Vagina (tissue), 2 donors: Measurements from ENCODE around the gene HEXA. TPM values are rescaled to one million over a fixed set of nuclear protein-coding genes. Genes with fewer than 3 reads are reported as not detected.
"Not testable (repeated sequence)": the region's sequence is repeated elsewhere in the genome, so short reads cannot be mapped to it uniquely, and the experiment has no call there.

Experiments used
- DNase-seq, 2 donors: peaks; one replicate each; pipeline ENCODE4 v3.0.0-alpha.2; 2017; ENCODE audit errors: extremely low spot score in 2 of 2
- H3K27ac ChIP-seq: fragments of 200-600 bp; sonication (generic); one replicate; pipeline ENCODE4 v1.5.1; 2019
- H3K27me3 ChIP-seq: fragments of 200-600 bp; sonication (generic); one replicate; pipeline ENCODE4 v1.5.1; 2019
- H3K36me3 ChIP-seq, 2 donors: fragments of 200-600 bp; sonication (generic); one replicate each; pipeline ENCODE4 v1.5.1; 2017 to 2019
- H3K4me1 ChIP-seq: fragments of 200-600 bp; sonication (generic); one replicate; pipeline ENCODE4 v1.5.1; 2019
- H3K4me3 ChIP-seq, 2 donors: fragments of 200-600 bp; sonication (generic); 1 replicate in 1 of 2; 2 replicates in 1 of 2; pipeline ENCODE4 v1.5.1; 2016 to 2019
- H3K9me3 ChIP-seq: fragments of 200-600 bp; sonication (generic); one replicate; pipeline ENCODE4 v1.5.1; 2019
- POLR2A ChIP-seq, 2 donors: fragments of 450-650 bp; IDR thresholded peaks; one replicate each; pipeline ENCODE4 v1.6.1; 2017; ENCODE audit warnings: antibody characterized with exemption in 2 of 2, mild to moderate bottlenecking in 2 of 2, moderate library complexity in 2 of 2
- POLR2AphosphoS5 ChIP-seq, 2 donors: sonication (generic); formaldehyde crosslinking; IDR thresholded peaks; one replicate each; pipeline ENCODE4 v1.9.0; 2017; ENCODE audit warnings: antibody characterized with exemption in 2 of 2, mild to moderate bottlenecking in 2 of 2, low read depth in 1 of 2; ENCODE audit not compliant: insufficient read depth in 1 of 2
- intact Hi-C: fragments of 100-400 bp; cut with DNase I; formaldehyde crosslinking; loops from one replicate; pipeline ENCODE4 v1.15.1; 2023
- total RNA-seq: library from RNA; depleted of rRNA; stranded (reverse); fragments of >200 nt; gene quantifications from one replicate; pipeline ENCODE4 v1.2.3, GENCODE V29; 2016
- TF ChIP-seq, protein P1 (sequence below), 3 experiments: fragments of 450-650 bp in 2 of 3; fragments of 200-600 bp in 1 of 3; sonication (generic) in 1 of 3; IDR thresholded peaks; one replicate each; pipeline ENCODE4 v1.5.1; 2017 to 2019; ENCODE audit warnings: antibody characterized with exemption in 3 of 3, mild to moderate bottlenecking in 2 of 3, moderate library complexity in 2 of 3

HEXA gene
- total RNA-seq = 82.5 TPM

DNA sequence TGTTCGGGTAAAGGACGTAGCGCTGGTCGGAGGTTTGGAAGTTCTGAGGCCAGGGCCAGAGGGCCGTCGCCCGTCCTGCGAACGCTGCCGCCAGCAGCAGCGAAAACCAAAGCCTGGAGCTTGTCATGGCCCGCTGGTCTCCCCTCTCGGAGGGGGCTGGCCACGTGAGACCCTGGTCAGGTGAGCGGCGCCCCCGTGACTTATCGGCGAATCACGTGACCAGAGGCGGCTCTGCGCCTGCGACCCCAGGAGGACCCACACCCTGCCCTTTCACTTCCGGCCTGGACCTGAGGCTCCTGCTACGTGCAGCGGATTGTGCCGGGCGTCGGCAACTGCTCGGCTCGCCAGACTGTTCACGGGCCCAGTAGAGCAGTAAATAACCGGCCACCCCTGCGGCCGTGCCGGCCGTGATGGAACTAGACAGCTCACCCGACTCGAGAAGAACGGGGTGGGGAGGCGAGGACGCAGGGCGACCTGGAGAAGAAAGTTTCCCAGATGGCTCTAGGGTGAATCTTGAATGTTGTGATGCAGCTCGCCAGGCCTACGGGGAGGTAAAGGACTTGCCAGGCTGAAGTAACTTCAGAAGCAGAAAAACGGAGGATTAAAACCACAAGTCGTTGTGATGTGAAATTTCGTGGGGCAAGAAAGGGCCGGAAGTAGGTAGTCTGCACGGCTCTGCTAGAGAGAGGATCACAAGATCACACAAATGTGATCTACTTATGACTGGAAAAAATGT is at the start of gene HEXA:
TSS of gene HEXA (minus strand) at position 169 of the 736 bp plus-strand sequence. CDS start at position 127, 42 bp downstream.
- peak in 1 of 2 donors; percentile 93 for DNase-seq
- H3K27ac ChIP-seq = peak within 1 kb of the TSS; percentile 94
- peak within 1 kb of the TSS; percentile 84 to 98 for H3K4me3 ChIP-seq
- TF ChIP-seq POLR2A (IDR thresholded peaks at IDR 0.05) (peak in 1 of 2 donors; percentile 32), POLR2AphosphoS5 (IDR thresholded peaks at IDR 0.05; ENCODE audit: insufficient read depth in 1 of 2, low read depth in 1 of 2) (peak; percentile 90 to 96)
- TF ChIP-seq, protein P1, sequence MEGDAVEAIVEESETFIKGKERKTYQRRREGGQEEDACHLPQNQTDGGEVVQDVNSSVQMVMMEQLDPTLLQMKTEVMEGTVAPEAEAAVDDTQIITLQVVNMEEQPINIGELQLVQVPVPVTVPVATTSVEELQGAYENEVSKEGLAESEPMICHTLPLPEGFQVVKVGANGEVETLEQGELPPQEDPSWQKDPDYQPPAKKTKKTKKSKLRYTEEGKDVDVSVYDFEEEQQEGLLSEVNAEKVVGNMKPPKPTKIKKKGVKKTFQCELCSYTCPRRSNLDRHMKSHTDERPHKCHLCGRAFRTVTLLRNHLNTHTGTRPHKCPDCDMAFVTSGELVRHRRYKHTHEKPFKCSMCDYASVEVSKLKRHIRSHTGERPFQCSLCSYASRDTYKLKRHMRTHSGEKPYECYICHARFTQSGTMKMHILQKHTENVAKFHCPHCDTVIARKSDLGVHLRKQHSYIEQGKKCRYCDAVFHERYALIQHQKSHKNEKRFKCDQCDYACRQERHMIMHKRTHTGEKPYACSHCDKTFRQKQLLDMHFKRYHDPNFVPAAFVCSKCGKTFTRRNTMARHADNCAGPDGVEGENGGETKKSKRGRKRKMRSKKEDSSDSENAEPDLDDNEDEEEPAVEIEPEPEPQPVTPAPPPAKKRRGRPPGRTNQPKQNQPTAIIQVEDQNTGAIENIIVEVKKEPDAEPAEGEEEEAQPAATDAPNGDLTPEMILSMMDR (IDR thresholded peaks at IDR 0.05) = no peak
- intact Hi-C loops = loop anchor here (5.0 kb wide), 1 partner anchor 144 kb away; the partner anchor contains the start of gene PKM
- no peaks in the 10 kb centered on the region for H3K9me3 ChIP-seq
- H3K36me3 ChIP-seq = no peaks in the 10 kb centered on the region
- peaks cover 44% of the 10 kb centered on the region for H3K4me1 ChIP-seq
- H3K27me3 ChIP-seq = no peaks in the 10 kb centered on the region

DNA sequence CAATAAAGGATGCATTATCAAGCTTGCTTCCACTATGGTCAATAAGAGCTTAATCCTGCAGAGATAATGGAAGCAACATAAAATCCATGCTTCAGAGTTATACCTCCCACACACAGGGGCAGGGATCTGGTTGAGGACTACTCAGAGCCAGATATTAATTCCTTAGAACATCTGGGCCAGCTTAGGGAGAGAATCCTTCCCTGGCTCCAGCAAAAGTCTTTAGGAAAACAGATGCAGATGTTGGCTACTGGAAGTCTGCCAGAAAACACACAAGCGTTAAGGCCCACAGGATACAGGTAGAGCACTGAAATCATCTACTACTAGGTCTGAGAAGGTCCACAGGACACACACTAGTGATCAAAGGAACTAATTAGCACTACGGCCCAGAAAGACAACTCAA is 47.4 kb upstream of the HEXA start:
- Histone ChIP-seq H3K4me3 (no peak overlapping the region), H3K36me3 (no peaks in the 10 kb centered on the region), H3K9me3 (no peaks in the 10 kb centered on the region), H3K4me1 (no peaks in the 10 kb centered on the region), H3K27ac (no peak overlapping the region), H3K27me3 (no peaks in the 10 kb centered on the region)
- no peak for DNase-seq
- intact Hi-C loops = no loop called here
- TF ChIP-seq, protein P1 (IDR thresholded peaks at IDR 0.05) = no peak
- TF ChIP-seq POLR2A (IDR thresholded peaks at IDR 0.05) (no peak), POLR2AphosphoS5 (IDR thresholded peaks at IDR 0.05; ENCODE audit: insufficient read depth in 1 of 2, low read depth in 1 of 2) (no peak)

DNA sequence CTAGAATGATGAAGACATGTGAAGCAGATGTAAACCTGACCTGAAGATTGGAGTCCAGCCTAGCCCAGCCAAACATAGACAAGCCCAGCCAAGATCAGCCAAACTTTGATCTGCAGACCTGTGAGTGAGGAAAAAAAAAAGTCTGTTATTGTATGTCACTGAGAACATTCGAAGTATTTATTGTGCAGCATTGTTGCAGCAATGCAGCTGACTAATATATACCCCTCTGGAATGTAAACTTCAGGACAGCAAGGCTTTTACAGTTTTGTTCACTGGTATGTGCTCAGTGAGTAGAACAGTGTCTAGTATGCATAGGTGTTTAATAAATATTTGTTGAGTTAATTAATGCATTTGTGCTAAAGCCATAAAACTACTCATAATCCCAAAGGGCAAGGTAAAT is 45.7 kb upstream of the HEXA start:
- TF ChIP-seq, protein P1 (IDR thresholded peaks at IDR 0.05) = no peak
- no peak for TF ChIP-seq POLR2A (IDR thresholded peaks at IDR 0.05)
- TF ChIP-seq POLR2AphosphoS5 (IDR thresholded peaks at IDR 0.05; ENCODE audit: insufficient read depth in 1 of 2, low read depth in 1 of 2) = no peak
- no peak overlapping the region for H3K4me3 ChIP-seq
- no peak overlapping the region for H3K27ac ChIP-seq
- DNase-seq = no peak
- H3K4me1 ChIP-seq = no peaks in the 10 kb centered on the region
- H3K36me3 ChIP-seq = no peaks in the 10 kb centered on the region
- H3K27me3 ChIP-seq = no peaks in the 10 kb centered on the region
- no peaks in the 10 kb centered on the region for H3K9me3 ChIP-seq
- intact Hi-C loops = no loop called here

DNA sequence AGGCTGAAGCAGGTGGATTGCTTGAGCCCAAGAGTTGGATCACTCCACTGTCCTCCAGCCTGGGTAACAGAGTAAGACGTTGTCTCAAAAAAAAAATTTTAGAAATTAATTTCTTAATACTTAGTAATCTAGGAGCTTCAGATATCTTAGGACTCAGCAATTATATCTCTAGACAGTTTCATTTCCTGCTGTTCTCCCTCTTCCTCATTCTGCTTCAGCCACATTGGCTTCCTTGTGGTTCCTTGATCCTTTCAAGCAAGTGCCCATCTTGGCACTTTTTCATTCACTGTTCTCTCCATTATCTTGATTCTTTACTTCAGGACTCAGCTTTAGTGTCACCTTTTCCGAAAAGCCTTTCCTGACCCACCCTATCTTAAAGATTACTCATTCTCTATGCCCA is 44.8 kb upstream of the HEXA start:
- no peak for DNase-seq
- TF ChIP-seq, protein P1 (IDR thresholded peaks at IDR 0.05) = no peak
- TF ChIP-seq POLR2A (IDR thresholded peaks at IDR 0.05) (no peak), POLR2AphosphoS5 (IDR thresholded peaks at IDR 0.05; ENCODE audit: insufficient read depth in 1 of 2, low read depth in 1 of 2) (no peak)

DNA sequence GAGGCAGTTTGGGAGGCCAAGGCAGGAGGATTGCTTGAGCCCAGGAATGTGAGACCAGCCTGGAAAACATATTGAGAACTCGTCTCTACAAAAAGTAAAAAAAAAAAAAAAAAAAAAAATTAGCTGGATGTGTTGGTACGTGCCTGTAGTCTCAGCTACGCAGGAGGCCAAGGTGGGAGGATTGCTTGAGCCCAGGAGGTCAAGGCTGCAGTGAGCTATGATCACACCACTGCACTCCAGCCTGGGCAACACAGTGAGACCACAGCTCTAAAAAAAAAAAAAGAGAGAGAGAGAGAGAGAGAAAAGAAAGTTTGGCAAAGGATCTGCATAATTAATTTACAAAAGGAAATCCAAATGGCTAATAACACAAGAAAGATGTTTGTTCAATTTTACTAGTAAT is 44.0 kb upstream of the HEXA start:
- H3K36me3 ChIP-seq, H3K4me1 ChIP-seq, intact Hi-C loops, H3K27me3 ChIP-seq, H3K4me3 ChIP-seq, H3K27ac ChIP-seq, H3K9me3 ChIP-seq, DNase-seq: not testable (repeated sequence)

More for the DNA sequence above, 44.8 kb upstream of the HEXA start:
- intact Hi-C loops = no loop called here
- no peaks in the 10 kb centered on the region for H3K27me3 ChIP-seq
- H3K9me3 ChIP-seq = no peaks in the 10 kb centered on the region
- H3K27ac ChIP-seq = no peak overlapping the region
- no peak overlapping the region for H3K4me3 ChIP-seq
- no peaks in the 10 kb centered on the region for H3K36me3 ChIP-seq
- no peaks in the 10 kb centered on the region for H3K4me1 ChIP-seq
